Keratinocyte (primary cell): Measurements from ENCODE around the gene SLC1A2.

Experiments
- EZH2 ChIP-seq: IDR thresholded peaks from one replicate; pipeline ENCODE4 v1.6.1; 2012; ENCODE audit warnings: inconsistent platforms, mild to moderate bottlenecking, low read length, moderate library complexity
- TF ChIP-seq, protein P1 (sequence below), 3 experiments: IDR thresholded peaks in 1 of 3; conservative IDR thresholded peaks in 1 of 3; optimal IDR thresholded peaks in 1 of 3; 2 replicates in 2 of 3; 3 replicates in 1 of 3; pipeline versions ENCODE3 to v1.5.1; 2011; ENCODE audit warnings: low read length in 3 of 3, mild to moderate bottlenecking in 3 of 3, moderate library complexity in 2 of 3, control low read depth in 1 of 3, inconsistent platforms in 1 of 3; ENCODE audit not compliant: insufficient read depth in 2 of 3; ENCODE audit errors: extremely low read depth in 1 of 3

DNA sequence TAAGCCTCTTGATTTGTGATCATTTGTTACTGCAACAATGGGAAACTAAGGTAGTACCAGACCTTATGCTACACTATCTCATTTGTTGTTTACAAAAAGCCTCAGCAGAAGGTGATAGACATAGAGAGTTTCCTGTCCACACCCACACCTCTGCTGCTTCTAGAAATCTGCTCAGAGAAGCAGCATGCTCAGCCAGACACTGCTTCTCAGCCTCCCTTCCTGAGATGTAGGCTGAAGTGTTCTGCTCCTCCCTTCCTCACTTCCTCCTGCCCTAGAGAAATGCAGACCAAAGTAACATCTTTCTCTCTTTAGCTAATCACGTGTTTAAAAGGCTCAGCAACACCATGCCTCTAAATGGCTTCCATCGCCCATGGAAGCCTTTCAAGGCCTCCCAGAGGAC lies 88.4 kb downstream of the SLC1A2 start:
- TF ChIP-seq EZH2 = no peak
- TF ChIP-seq, protein P1, sequence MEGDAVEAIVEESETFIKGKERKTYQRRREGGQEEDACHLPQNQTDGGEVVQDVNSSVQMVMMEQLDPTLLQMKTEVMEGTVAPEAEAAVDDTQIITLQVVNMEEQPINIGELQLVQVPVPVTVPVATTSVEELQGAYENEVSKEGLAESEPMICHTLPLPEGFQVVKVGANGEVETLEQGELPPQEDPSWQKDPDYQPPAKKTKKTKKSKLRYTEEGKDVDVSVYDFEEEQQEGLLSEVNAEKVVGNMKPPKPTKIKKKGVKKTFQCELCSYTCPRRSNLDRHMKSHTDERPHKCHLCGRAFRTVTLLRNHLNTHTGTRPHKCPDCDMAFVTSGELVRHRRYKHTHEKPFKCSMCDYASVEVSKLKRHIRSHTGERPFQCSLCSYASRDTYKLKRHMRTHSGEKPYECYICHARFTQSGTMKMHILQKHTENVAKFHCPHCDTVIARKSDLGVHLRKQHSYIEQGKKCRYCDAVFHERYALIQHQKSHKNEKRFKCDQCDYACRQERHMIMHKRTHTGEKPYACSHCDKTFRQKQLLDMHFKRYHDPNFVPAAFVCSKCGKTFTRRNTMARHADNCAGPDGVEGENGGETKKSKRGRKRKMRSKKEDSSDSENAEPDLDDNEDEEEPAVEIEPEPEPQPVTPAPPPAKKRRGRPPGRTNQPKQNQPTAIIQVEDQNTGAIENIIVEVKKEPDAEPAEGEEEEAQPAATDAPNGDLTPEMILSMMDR (optimal IDR thresholded peaks at IDR 0.05 in 1 of 3, IDR thresholded peaks at IDR 0.05 in 1 of 3, conservative IDR thresholded peaks at IDR 0.05 in 1 of 3; ENCODE audit: extremely low read depth in 1 of 3, insufficient read depth in 2 of 3, low read length in 3 of 3) = no peak
